H4 (cell line): ENCODE results near the gene FARS2. TPM values are rescaled to one million over a fixed set of nuclear protein-coding genes. Genes with fewer than 3 reads are reported as not detected.

Experiments used
- DNase-seq: peaks from one replicate; pipeline ENCODE4 v3.0.0-alpha.2; 2015; ENCODE audit warnings: low spot score
- total RNA-seq: library from RNA; depleted of rRNA; stranded (reverse); fragments of >200 nt; shearing (Covaris generic); gene quantifications from 2 replicates; pipeline ENCODE4 v1.2.3, GENCODE V29; 2014

Gene FARS2
- total RNA-seq, 1 experiment from 2014 or later: 19.2 TPM

- no peak for DNase-seq
Measured at GRCh38 chr6:5726976-5727718, 465.8 kb downstream of the FARS2 start.

GRCh38 chr6:5728351-5729079, 467.2 kb downstream of the FARS2 start:
- DNase-seq: no peak

- DNase-seq: peak; percentile 37
Measured at GRCh38 chr6:5729080-5729434, 467.7 kb downstream of the FARS2 start.

- DNase-seq: no peak
Measured at GRCh38 chr6:5729813-5730517, 468.7 kb downstream of the FARS2 start.

- DNase-seq: no peak
Measured at GRCh38 chr6:5730585-5731263, 469.4 kb downstream of the FARS2 start.

GRCh38 chr6:5731435-5731834, 470.1 kb downstream of the FARS2 start:
- DNase-seq: no peak

- DNase-seq: no peak
Measured at GRCh38 chr6:5732496-5732895, 471.2 kb downstream of the FARS2 start.

- no peak for DNase-seq
Measured at GRCh38 chr6:5736016-5736738, 474.9 kb downstream of the FARS2 start.

GRCh38 chr6:5737460-5737859, 476.1 kb downstream of the FARS2 start:
- DNase-seq: no peak

GRCh38 chr6:5738211-5738610, 476.9 kb downstream of the FARS2 start:
- no peak for DNase-seq

- DNase-seq: no peak
Measured at GRCh38 chr6:5744497-5744896, 483.2 kb downstream of the FARS2 start.

- no peak for DNase-seq
Measured at GRCh38 chr6:5745081-5745480, 483.8 kb downstream of the FARS2 start.

GRCh38 chr6:5746053-5746758, 484.9 kb downstream of the FARS2 start:
- no peak for DNase-seq

GRCh38 chr6:5746759-5747130, 485.4 kb downstream of the FARS2 start:
- DNase-seq: no peak

GRCh38 chr6:5747379-5747778, 486.1 kb downstream of the FARS2 start:
- no peak for DNase-seq

- no peak for DNase-seq
Measured at GRCh38 chr6:5749016-5749650, 487.8 kb downstream of the FARS2 start.

- no peak for DNase-seq
Measured at GRCh38 chr6:5749651-5750215, 488.4 kb downstream of the FARS2 start.

- no peak for DNase-seq
Measured at GRCh38 chr6:5751525-5752390, 490.4 kb downstream of the FARS2 start.

GRCh38 chr6:5752391-5752680, 491.0 kb downstream of the FARS2 start:
- DNase-seq: peak; percentile 75
